Fibroblast of the aortic adventitia (primary cell): ENCODE measurements around the gene CMBL. TPM values are rescaled to one million over a fixed set of nuclear protein-coding genes. Genes with fewer than 3 reads are reported as not detected.
"Not testable (repeated sequence)": the region's sequence is repeated elsewhere in the genome, so short reads cannot be mapped to it uniquely, and the experiment has no call there.

Source experiments
- DNase-seq: peaks from one replicate; pipeline ENCODE4 v3.0.0-alpha.2; 2010; ENCODE audit warnings: low read depth
- H3K4me3 ChIP-seq: 2 replicates; pipeline ENCODE4 v1.5.1; 2011; ENCODE audit warnings: low read depth, mild to moderate bottlenecking, control low read depth, low read length, moderate library complexity
- CTCF ChIP-seq: IDR thresholded peaks from 2 replicates; pipeline ENCODE4 v1.5.1; 2011; ENCODE audit warnings: mild to moderate bottlenecking, low read length, control low read depth, inconsistent platforms; ENCODE audit not compliant: insufficient read depth
- total RNA-seq: library from RNA; depleted of rRNA; stranded (reverse); fragments of >200 nt; gene quantifications from 2 replicates; pipeline ENCODE4 v1.2.3, GENCODE V29; 2012; ENCODE audit warnings: low replicate concordance

The CMBL gene
- total RNA-seq, 1 donor, result 12.3 TPM

- no peak for TF ChIP-seq CTCF
- no peak overlapping the region for H3K4me3 ChIP-seq
- no peak for DNase-seq
Measured at GRCh38 chr5:10275991-10276390, 31.7 kb downstream of the CMBL start.

DNA sequence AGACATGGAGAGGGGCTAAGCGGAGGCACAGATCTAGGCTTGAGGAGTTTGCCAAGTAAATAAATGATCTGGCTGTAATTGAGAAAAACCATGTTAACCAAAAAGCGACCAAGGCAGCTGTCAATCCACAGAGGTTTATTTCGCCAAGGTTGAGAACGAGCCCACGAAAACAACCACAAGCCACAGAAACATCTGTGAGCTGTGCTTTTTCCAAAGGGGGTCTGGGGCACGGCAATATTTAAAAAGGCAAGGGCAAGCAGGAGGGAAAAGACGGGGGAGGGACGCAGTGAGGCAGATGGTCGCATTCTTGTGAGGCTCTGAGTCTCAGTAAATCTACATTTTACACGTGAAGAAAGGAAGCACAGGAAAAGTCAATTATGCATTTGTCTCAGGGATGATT, 32.2 kb downstream of the CMBL start:
- TF ChIP-seq CTCF, result no peak
- DNase-seq, result no peak

DNA sequence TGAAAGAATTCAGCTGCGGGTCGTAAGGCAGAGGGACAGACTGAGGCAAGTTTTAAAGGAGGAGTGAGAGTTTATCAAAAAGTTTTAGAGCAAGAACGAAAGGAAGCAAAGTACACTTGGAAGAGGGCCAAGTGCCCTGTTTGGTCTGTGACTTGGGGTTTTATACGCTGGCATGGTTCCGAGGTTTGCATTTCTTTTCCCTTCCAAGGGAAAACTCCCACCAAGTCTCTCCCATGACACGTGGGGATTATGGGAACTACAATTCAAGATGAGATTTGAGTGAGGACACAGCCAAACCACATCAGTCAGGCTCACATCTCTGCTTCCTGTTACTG, 34.9 kb downstream of the CMBL start:
- H3K4me3 ChIP-seq, DNase-seq: not testable (repeated sequence)

More for the DNA sequence above, 32.2 kb downstream of the CMBL start:
- no peak overlapping the region for H3K4me3 ChIP-seq

- no peak for DNase-seq
- no peak for TF ChIP-seq CTCF
- H3K4me3 ChIP-seq, result no peak overlapping the region
Measured at GRCh38 chr5:10272053-10272874, 35.4 kb downstream of the CMBL start.

DNA sequence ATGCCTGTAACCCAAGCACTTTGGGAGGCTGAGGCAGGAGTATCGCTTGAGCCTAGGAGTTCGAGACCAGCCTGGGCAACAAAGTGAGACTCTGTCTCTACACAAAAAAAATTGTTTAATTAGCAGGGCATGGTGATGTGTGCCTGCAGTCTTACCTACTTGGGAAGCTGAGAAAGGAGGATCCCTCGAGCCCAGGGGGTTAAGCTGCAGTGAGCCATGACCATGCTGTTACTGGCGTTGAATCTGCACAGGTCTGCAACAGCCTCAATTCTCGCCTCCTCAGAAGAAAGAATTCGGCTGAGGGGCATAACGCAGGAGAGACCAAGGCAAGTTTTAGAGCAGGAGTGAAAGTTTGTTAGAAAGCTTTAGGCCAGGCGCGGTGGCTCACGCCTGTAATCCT, 39.6 kb downstream of the CMBL start:
- no peak for DNase-seq
- TF ChIP-seq CTCF, result no peak

GRCh38 chr5:10266839-10267238, 40.9 kb downstream of the CMBL start:
- no peak overlapping the region for H3K4me3 ChIP-seq
- DNase-seq, result no peak
- TF ChIP-seq CTCF, result no peak

More for the DNA sequence above, 39.6 kb downstream of the CMBL start:
- no peak overlapping the region for H3K4me3 ChIP-seq

GRCh38 chr5:10266137-10266536, 41.6 kb downstream of the CMBL start:
- no peak for DNase-seq
- H3K4me3 ChIP-seq, result no peak overlapping the region
- no peak for TF ChIP-seq CTCF
